HEK293 (cell line): ENCODE measurements around the gene GATA3.

Experiments
- CTCF ChIA-PET: fragments of 350-600 bp; formaldehyde crosslinking; extraction: SDS; loops from one replicate; lab custom pipeline; 2021; ENCODE audit warnings: antibody characterized with exemption; lab: Yijun Ruan, JAX
- POLR2A ChIA-PET: fragments of 300-600 bp; formaldehyde crosslinking; extraction: SDS; loops from one replicate; lab custom pipeline; 2020; ENCODE audit warnings: antibody characterized with exemption, inconsistent platforms; lab: Yijun Ruan, JAX
- H3K27ac ChIP-seq: fragments of 200-500 bp; sonication (Bioruptor generic); 2 replicates; pipeline ENCODE4 v1.5.1; 2014; ENCODE audit warnings: low read depth, low read length, control low read depth, inconsistent platforms; ENCODE audit errors: extremely low read depth
- H3K36me3 ChIP-seq, 2 experiments: fragments of 200-500 bp in 1 of 2; sonication (Bioruptor generic) in 1 of 2; 1 replicate in 1 of 2; 2 replicates in 1 of 2; pipeline ENCODE4 v1.5.1; 2014 to 2017; ENCODE audit warnings: inconsistent platforms in 2 of 2, low read length in 2 of 2; ENCODE audit not compliant: control insufficient read depth in 2 of 2, insufficient read depth in 1 of 2
- H3K4me1 ChIP-seq: fragments of 200-500 bp; sonication (Bioruptor generic); 2 replicates; pipeline ENCODE4 v1.5.1; 2014; ENCODE audit warnings: mild to moderate bottlenecking, low read length, inconsistent platforms; ENCODE audit not compliant: control insufficient read depth, insufficient read depth
- H3K4me3 ChIP-seq: 2 replicates; pipeline ENCODE4 v1.5.1; 2011; ENCODE audit warnings: low read depth, mild to moderate bottlenecking, control low read depth, low read length, moderate library complexity
- H3K9me3 ChIP-seq: fragments of 200-500 bp; sonication (Bioruptor generic); 2 replicates; pipeline ENCODE4 v1.5.1; 2014; ENCODE audit warnings: low read depth, low read length, inconsistent platforms; ENCODE audit not compliant: control insufficient read depth, insufficient read depth
- ELK4 ChIP-seq: IDR thresholded peaks from 2 replicates; pipeline ENCODE4 v1.6.1; 2011; ENCODE audit warnings: mild to moderate bottlenecking, low read depth, low read length, borderline replicate concordance
- FEZF1 ChIP-seq: fragments of 450-650 bp; formaldehyde crosslinking; IDR thresholded peaks from 2 replicates; pipeline ENCODE4 v1.5.1; 2016; ENCODE audit warnings: missing biosample characterization, missing genetic modification characterization
- KLF16 ChIP-seq: fragments of 450-650 bp; formaldehyde crosslinking; IDR thresholded peaks from 2 replicates; pipeline ENCODE4 v1.5.1; 2017; ENCODE audit warnings: missing biosample characterization, missing genetic modification characterization
- KLF7 ChIP-seq: fragments of 450-650 bp; formaldehyde crosslinking; IDR thresholded peaks from 2 replicates; pipeline ENCODE4 v1.5.1; 2016; ENCODE audit warnings: missing biosample characterization, missing genetic modification characterization, borderline replicate concordance
- MZF1 ChIP-seq: fragments of 450-650 bp; formaldehyde crosslinking; IDR thresholded peaks from 2 replicates; pipeline ENCODE4 v1.5.1; 2017; ENCODE audit warnings: missing biosample characterization, missing genetic modification characterization, borderline replicate concordance
- PBX3 ChIP-seq: sonication (generic); formaldehyde crosslinking; IDR thresholded peaks from 2 replicates; pipeline ENCODE4 v1.8.1; 2022; ENCODE audit warnings: mild to moderate bottlenecking, moderate library complexity, missing genetic modification reagents
- PRDM2 ChIP-seq: fragments of 450-650 bp; formaldehyde crosslinking; IDR thresholded peaks from 2 replicates; pipeline ENCODE4 v1.5.1; 2016; ENCODE audit warnings: missing biosample characterization, missing genetic modification characterization, borderline replicate concordance
- ZIC2 ChIP-seq: fragments of 450-650 bp; formaldehyde crosslinking; IDR thresholded peaks from 2 replicates; pipeline ENCODE4 v1.5.1; 2016; ENCODE audit warnings: missing biosample characterization, missing genetic modification characterization
- ZNF214 ChIP-seq: fragments of 450-650 bp; formaldehyde crosslinking; IDR thresholded peaks from 2 replicates; pipeline ENCODE4 v1.5.1; 2017; ENCODE audit warnings: missing biosample characterization, mild to moderate bottlenecking, missing genetic modification characterization, borderline replicate concordance
- ZNF248 ChIP-seq: fragments of 450-650 bp; formaldehyde crosslinking; IDR thresholded peaks from 2 replicates; pipeline ENCODE4 v1.5.1; 2017; ENCODE audit warnings: missing biosample characterization, missing genetic modification characterization
- ZNF266 ChIP-seq: fragments of 450-650 bp; formaldehyde crosslinking; IDR thresholded peaks from 2 replicates; pipeline ENCODE4 v1.5.1; 2016; ENCODE audit warnings: missing biosample characterization, missing genetic modification characterization, low read depth
- ZNF530 ChIP-seq: fragments of 450-650 bp; formaldehyde crosslinking; IDR thresholded peaks from 2 replicates; pipeline ENCODE4 v1.5.1; 2016; ENCODE audit warnings: low read depth, missing biosample characterization, missing genetic modification characterization
- ZNF555 ChIP-seq: fragments of 450-650 bp; formaldehyde crosslinking; conservative IDR thresholded peaks from 2 replicates; pipeline ENCODE4 v1.5.1; 2017; ENCODE audit warnings: missing biosample characterization, mild to moderate bottlenecking, missing genetic modification characterization, inconsistent platforms
- ZNF571 ChIP-seq: fragments of 450-650 bp; formaldehyde crosslinking; IDR thresholded peaks from 2 replicates; pipeline ENCODE4 v1.5.0; 2017; ENCODE audit warnings: missing biosample characterization, missing genetic modification characterization
- ZNF621 ChIP-seq: fragments of 450-650 bp; formaldehyde crosslinking; IDR thresholded peaks from 2 replicates; pipeline ENCODE4 v1.5.1; 2017; ENCODE audit warnings: missing biosample characterization, missing genetic modification characterization
- ZNF792 ChIP-seq: fragments of 450-650 bp; formaldehyde crosslinking; IDR thresholded peaks from 2 replicates; pipeline ENCODE4 v1.5.1; 2016; ENCODE audit warnings: missing biosample characterization, missing genetic modification characterization

GATA3 gene

GRCh38 chr10:8013006-8013405, 41.5 kb upstream of the GATA3 start:
- CTCF ChIA-PET: interaction anchor here (0.6 kb wide), 1 partner anchor 271 kb away, joined by 3 read pairs; no protein-coding TSS in a partner anchor
- H3K4me3 ChIP-seq: no peak overlapping the region
- POLR2A ChIA-PET: no interaction called here

GRCh38 chr10:8013619-8014018, 40.9 kb upstream of the GATA3 start:
- CTCF ChIA-PET: no interaction called here
- H3K9me3 ChIP-seq: no peaks in the 10 kb centered on the region
- H3K36me3 ChIP-seq: peaks cover 0 to 21% of the 10 kb centered on the region in 2 experiments; a peak in 2 of 3 replicates
- no peak overlapping the region for H3K27ac ChIP-seq
- H3K4me3 ChIP-seq: no peak overlapping the region
- TF ChIP-seq ZNF266 (tag by site-specific recombination): no peak
- TF ChIP-seq ZIC2 (tag by site-specific recombination): no peak
- no peak for TF ChIP-seq ZNF621 (tag by site-specific recombination)
- TF ChIP-seq ZNF214 (tag by site-specific recombination): no peak
- no peak for TF ChIP-seq PBX3
- TF ChIP-seq ELK4: no peak
- no peak for TF ChIP-seq KLF16
- TF ChIP-seq ZNF555: no peak
- TF ChIP-seq, all 188 proteins: peak for 0
- H3K4me1 ChIP-seq: no peaks in the 10 kb centered on the region
- POLR2A ChIA-PET: no interaction called here

More at GRCh38 chr10:8013006-8013405, 41.5 kb upstream of the GATA3 start:
- no peak overlapping the region for H3K27ac ChIP-seq
- peaks cover 0 to 21% of the 10 kb centered on the region in 2 experiments; a peak in 2 of 3 replicates for H3K36me3 ChIP-seq
- no peaks in the 10 kb centered on the region for H3K9me3 ChIP-seq
- H3K4me1 ChIP-seq: no peaks in the 10 kb centered on the region
- no peak for TF ChIP-seq FEZF1
- TF ChIP-seq PRDM2 (tag by site-specific recombination): no peak
- TF ChIP-seq ZNF571: no peak
- TF ChIP-seq ZNF530 (tag by site-specific recombination): no peak
- no peak for TF ChIP-seq ZNF248 (tag by site-specific recombination)
- no peak for TF ChIP-seq MZF1 (tag by site-specific recombination)
- TF ChIP-seq ZNF792: no peak
- TF ChIP-seq KLF7 (tag by site-specific recombination): no peak
- TF ChIP-seq ELK4: no peak
